A549 (cell line): ENCODE measurements around the gene JMJD6. TPM values are rescaled to one million over a fixed set of nuclear protein-coding genes. Genes with fewer than 3 reads are reported as not detected.
"Not testable (repeated sequence)": the region's sequence is repeated elsewhere in the genome, so short reads cannot be mapped to it uniquely, and the experiment has no call there.

Experiments used
- ATAC-seq, 2 experiments: fragments of 200-7000 bp in 1 of 2; fragments of >200 bp in 1 of 2; cut with Nextera tagmentation in 1 of 2; cut with Tn5 transposase in 1 of 2; 3 replicates each; pipeline versions ENCODE4 v1.8.0 to v1.9.1; 2018 to 2020; ENCODE audit warnings: mild to moderate bottlenecking in 1 of 2, moderate library complexity in 1 of 2
- CTCF ChIA-PET: fragments of 300-600 bp; sonication (Branson Sonifier 250); formaldehyde crosslinking; extraction: SDS; loops from one replicate; lab custom pipeline; 2021; ENCODE audit warnings: antibody characterized with exemption, inconsistent platforms; lab: Yijun Ruan, JAX
- POLR2A ChIA-PET: fragments of 350-600 bp; formaldehyde crosslinking; extraction: SDS; loops from one replicate; lab custom pipeline; 2021; ENCODE audit warnings: antibody characterized with exemption, inconsistent platforms; lab: Yijun Ruan, JAX
- DNase-seq, 2 experiments: peaks; one replicate each; pipeline versions ENCODE4 v3.0.0 to v3.0.0-alpha.2; 2011 to 2016; ENCODE audit warnings: low read depth in 1 of 2, low spot score in 1 of 2
- FAIRE-seq: peaks from 2 replicates; lab custom pipeline; 2011; peaks lifted over from hg19 to GRCh38; lab: Jason Lieb, UNC
- H3K27ac ChIP-seq, 2 experiments: fragments of >200 bp; sonication (Bioruptor Twin); formaldehyde crosslinking; 3 replicates each; pipeline ENCODE4 v1.5.1; 2016 to 2017
- H3K4me1 ChIP-seq: fragments of >200 bp; sonication (Bioruptor Twin); formaldehyde crosslinking; 3 replicates; pipeline ENCODE4 v1.6.1; 2016
- H3K4me2 ChIP-seq: fragments of >200 bp; sonication (Bioruptor Twin); formaldehyde crosslinking; 3 replicates; pipeline ENCODE4 v1.6.1; 2016
- H3K4me3 ChIP-seq: fragments of >200 bp; sonication (Bioruptor Twin); formaldehyde crosslinking; 3 replicates; pipeline ENCODE4 v1.5.1; 2016
- H3K9me3 ChIP-seq: fragments of >200 bp; sonication (Bioruptor Twin); formaldehyde crosslinking; 3 replicates; pipeline ENCODE4 v1.6.1; 2016
- CEBPB ChIP-seq, 2 experiments: fragments of >200 bp in 1 of 2; sonication (Bioruptor Twin) in 1 of 2; formaldehyde crosslinking in 1 of 2; IDR thresholded peaks; 2 replicates each; pipeline ENCODE4 v1.6.1; 2012 to 2016
- CHD4 ChIP-seq: fragments of 200-600 bp; sonication (generic); IDR thresholded peaks from 2 replicates; pipeline ENCODE4 v1.6.1; 2016; ENCODE audit warnings: antibody characterized with exemption, mild to moderate bottlenecking, borderline replicate concordance
- E2F6 ChIP-seq: IDR thresholded peaks from 2 replicates; pipeline ENCODE4 v1.6.1; 2012; ENCODE audit warnings: low read depth, borderline replicate concordance
- EHF ChIP-seq: fragments of 250-450 bp; sonication (Bioruptor Pico); IDR thresholded peaks from 2 replicates; pipeline ENCODE4 v1.5.0; 2020; ENCODE audit warnings: mild to moderate bottlenecking
- HOXB13 ChIP-seq: fragments of 250-450 bp; sonication (Bioruptor Pico); IDR thresholded peaks from 2 replicates; pipeline ENCODE4 v1.5.0; 2020; ENCODE audit warnings: low read depth, mild to moderate bottlenecking, moderate library complexity
- MAX ChIP-seq: IDR thresholded peaks from 2 replicates; pipeline ENCODE4 v1.6.1; 2012
- MAZ ChIP-seq: fragments of 150-350 bp; IDR thresholded peaks from 2 replicates; pipeline ENCODE4 v1.6.1; 2014; ENCODE audit warnings: antibody characterized with exemption, low read depth, low read length, borderline replicate concordance
- MYC ChIP-seq: IDR thresholded peaks from 2 replicates; pipeline ENCODE4 v1.6.1; 2012; ENCODE audit warnings: mild to moderate bottlenecking, inconsistent platforms, low read length, improper control_type of control experiment, borderline replicate concordance
- PBX3 ChIP-seq: IDR thresholded peaks from 2 replicates; pipeline ENCODE4 v1.6.1; 2012
- PHF8 ChIP-seq: fragments of 200-600 bp; sonication (generic); IDR thresholded peaks from 2 replicates; pipeline ENCODE4 v1.6.1; 2016; ENCODE audit warnings: low read depth, mild to moderate bottlenecking, antibody characterized with exemption, moderate library complexity, borderline replicate concordance
- RNF2 ChIP-seq: fragments of 200-600 bp; sonication (generic); IDR thresholded peaks from 2 replicates; pipeline ENCODE4 v1.6.1; 2016; ENCODE audit warnings: low read depth, mild to moderate bottlenecking, antibody characterized with exemption, moderate library complexity, borderline replicate concordance
- WGBS: methylation state at CpG from one replicate; pipeline ENCODE4 v1.1.6; 2017; ENCODE audit errors: missing lambda C conversion rate; 5-methylcytosine and 5-hydroxymethylcytosine counted together
- polyA plus RNA-seq, 4 experiments: library from polyadenylated mRNA; depleted of rRNA in 3 of 4; stranded (reverse); fragments of >200 nt; fragmentation: RNase III in 1 of 4; extraction: RNeasy Plus Mini Kit Qiagen cat#74134 plus additional on column Dnase treatment in 1 of 4; gene quantifications; 2 replicates in 3 of 4; 3 replicates in 1 of 4; pipeline ENCODE4 v1.2.3, GENCODE V29; 2011 to 2017
- TF ChIP-seq, protein P1 (sequence below): fragments of 200-600 bp; sonication (generic); IDR thresholded peaks from 2 replicates; pipeline ENCODE4 v1.6.1; 2016; ENCODE audit warnings: antibody characterized with exemption, mild to moderate bottlenecking, moderate library complexity

The JMJD6 gene
- polyA plus RNA-seq, 2 of the 4 experiments (the other 2 are of a cell fraction): 17.5 to 53.3 TPM

DNA sequence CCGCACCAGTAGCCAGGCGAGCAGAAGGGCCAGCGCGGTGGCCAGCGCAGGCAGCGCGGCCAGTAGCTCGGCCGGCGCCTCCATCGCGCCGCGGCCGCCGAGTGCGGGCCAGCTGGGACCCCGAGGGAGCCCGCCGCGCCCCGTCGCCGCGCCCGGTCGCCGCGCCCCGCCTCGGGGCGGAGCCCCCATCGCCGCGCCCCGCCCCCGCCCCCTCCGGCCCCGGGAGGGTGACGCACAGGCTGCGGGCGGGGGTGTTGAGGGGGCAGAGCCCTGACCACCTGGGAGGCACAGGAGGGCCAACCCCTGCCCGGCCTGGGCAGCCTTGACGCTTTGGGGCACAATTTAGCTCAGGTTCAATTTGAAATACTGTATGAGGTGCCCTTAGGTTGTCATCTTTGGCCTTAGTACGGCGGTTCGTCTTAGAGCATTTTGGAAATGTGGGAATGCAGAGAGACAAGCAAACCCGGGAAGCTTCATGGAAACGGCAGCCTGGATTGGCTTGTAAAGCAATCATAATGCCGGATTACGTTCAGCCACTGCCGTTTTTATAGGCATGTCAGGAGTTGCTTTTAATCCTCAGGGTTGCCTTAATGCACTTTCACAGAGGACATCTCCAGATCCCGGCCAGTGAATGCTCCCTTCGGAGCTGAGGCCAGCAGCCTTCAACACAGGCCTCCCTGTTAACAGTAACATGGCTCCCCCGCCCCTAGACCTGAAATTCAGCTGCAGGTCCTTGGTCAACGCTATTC lies 15.4 kb downstream of the JMJD6 start, which contains the start of gene MXRA7 (continued):
- TF ChIP-seq E2F6 (no peak), MAZ (peak; percentile 83; the same call in 1 of the 2 replicates), CEBPB (IDR thresholded peaks at IDR 0.05) (no peak), PBX3 (no peak), MYC (no peak), RNF2 (no peak), EHF (CRISPR knock-in tag) (no peak), CHD4 (no peak)
- TF ChIP-seq, protein P1, sequence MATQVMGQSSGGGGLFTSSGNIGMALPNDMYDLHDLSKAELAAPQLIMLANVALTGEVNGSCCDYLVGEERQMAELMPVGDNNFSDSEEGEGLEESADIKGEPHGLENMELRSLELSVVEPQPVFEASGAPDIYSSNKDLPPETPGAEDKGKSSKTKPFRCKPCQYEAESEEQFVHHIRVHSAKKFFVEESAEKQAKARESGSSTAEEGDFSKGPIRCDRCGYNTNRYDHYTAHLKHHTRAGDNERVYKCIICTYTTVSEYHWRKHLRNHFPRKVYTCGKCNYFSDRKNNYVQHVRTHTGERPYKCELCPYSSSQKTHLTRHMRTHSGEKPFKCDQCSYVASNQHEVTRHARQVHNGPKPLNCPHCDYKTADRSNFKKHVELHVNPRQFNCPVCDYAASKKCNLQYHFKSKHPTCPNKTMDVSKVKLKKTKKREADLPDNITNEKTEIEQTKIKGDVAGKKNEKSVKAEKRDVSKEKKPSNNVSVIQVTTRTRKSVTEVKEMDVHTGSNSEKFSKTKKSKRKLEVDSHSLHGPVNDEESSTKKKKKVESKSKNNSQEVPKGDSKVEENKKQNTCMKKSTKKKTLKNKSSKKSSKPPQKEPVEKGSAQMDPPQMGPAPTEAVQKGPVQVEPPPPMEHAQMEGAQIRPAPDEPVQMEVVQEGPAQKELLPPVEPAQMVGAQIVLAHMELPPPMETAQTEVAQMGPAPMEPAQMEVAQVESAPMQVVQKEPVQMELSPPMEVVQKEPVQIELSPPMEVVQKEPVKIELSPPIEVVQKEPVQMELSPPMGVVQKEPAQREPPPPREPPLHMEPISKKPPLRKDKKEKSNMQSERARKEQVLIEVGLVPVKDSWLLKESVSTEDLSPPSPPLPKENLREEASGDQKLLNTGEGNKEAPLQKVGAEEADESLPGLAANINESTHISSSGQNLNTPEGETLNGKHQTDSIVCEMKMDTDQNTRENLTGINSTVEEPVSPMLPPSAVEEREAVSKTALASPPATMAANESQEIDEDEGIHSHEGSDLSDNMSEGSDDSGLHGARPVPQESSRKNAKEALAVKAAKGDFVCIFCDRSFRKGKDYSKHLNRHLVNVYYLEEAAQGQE: no peak

GRCh38 chr17:76709951-76710862 lies 16.2 kb downstream of the JMJD6 start:
- not testable (repeated sequence) for H3K9me3 ChIP-seq, DNase-seq, FAIRE-seq
- H3K4me1 ChIP-seq: peaks cover 22% of the 10 kb centered on the region
- TF ChIP-seq HOXB13 (CRISPR knock-in tag): 0 out of 2 replicates have a peak, but pooled peaks have one; percentile 23
- peak; percentile 64 for TF ChIP-seq MAX
- 0 out of 2 replicates have a peak, but pooled peaks have one; percentile 39 for TF ChIP-seq PHF8
- ChIA-PET CTCF (interaction anchor here (1.1 to 26.0 kb wide), 9 partner anchors 8 to 249 kb away, joined by 3 to 456 read pairs (median 5); partner anchors contain the start of genes JMJD6 and METTL23), POLR2A (interaction anchor here (0.9 to 2.8 kb wide), 3 partner anchors 16 to 153 kb away, joined by 3 to 12 read pairs (median 4); partner anchors contain the start of genes JMJD6 and METTL23)
- H3K4me2 ChIP-seq: peak overlapping the region; percentile 98
- H3K27ac ChIP-seq: peak overlapping the region; percentile 73 to 88
- ATAC-seq: peak; percentile 31 to 54; a peak in 5 of 6 replicates
- peak overlapping the region; percentile 60 for H3K4me3 ChIP-seq
- WGBS: 18% methylated on average over 25 of the region's 79 CpGs
